KMS-11 (cell line): ENCODE results near the gene HECW1.

Experiments used
- H2AFZ ChIP-seq: fragments of 200-600 bp; sonication (generic); 2 replicates; pipeline ENCODE4 v1.6.1; 2016; ENCODE audit warnings: antibody characterized with exemption, mixed run types, low read depth
- H3K27ac ChIP-seq: fragments of 200-600 bp; sonication (generic); 2 replicates; pipeline ENCODE4 v1.6.1; 2016; ENCODE audit warnings: mild to moderate bottlenecking, mixed run types
- H3K27me3 ChIP-seq: fragments of 200-600 bp; sonication (generic); 2 replicates; pipeline ENCODE4 v1.6.1; 2017; ENCODE audit warnings: mild to moderate bottlenecking, low read depth, mixed run types, moderate library complexity; ENCODE audit not compliant: insufficient read depth
- H3K36me3 ChIP-seq: fragments of 200-600 bp; sonication (generic); 2 replicates; pipeline ENCODE4 v1.6.1; 2017; ENCODE audit warnings: mild to moderate bottlenecking, mixed run types; ENCODE audit not compliant: insufficient read depth
- H3K4me1 ChIP-seq: fragments of 200-600 bp; sonication (generic); 2 replicates; pipeline ENCODE4 v1.6.1; 2016; ENCODE audit warnings: mild to moderate bottlenecking, low read depth, mixed run types; ENCODE audit not compliant: poor library complexity, severe bottlenecking
- H3K4me2 ChIP-seq: fragments of 200-600 bp; sonication (generic); 2 replicates; pipeline ENCODE4 v1.7.0; 2016; ENCODE audit warnings: mild to moderate bottlenecking, mixed run types
- H3K4me3 ChIP-seq: fragments of 200-600 bp; sonication (generic); IDR thresholded peaks from 2 replicates; pipeline ENCODE4 v1.6.1; 2017; ENCODE audit warnings: low read depth, low read length, mixed read lengths; ENCODE audit not compliant: insufficient read depth
- H3K79me2 ChIP-seq: fragments of 200-600 bp; sonication (generic); 2 replicates; pipeline ENCODE4 v1.6.1; 2016; ENCODE audit warnings: low read depth, mixed run types; ENCODE audit not compliant: insufficient read depth
- H3K9ac ChIP-seq: fragments of 200-600 bp; sonication (generic); 2 replicates; pipeline ENCODE4 v1.6.1; 2016; ENCODE audit warnings: mild to moderate bottlenecking, mixed run types
- H4K20me1 ChIP-seq: fragments of 200-600 bp; sonication (generic); 2 replicates; pipeline ENCODE4 v1.6.1; 2016; ENCODE audit warnings: mild to moderate bottlenecking, mixed run types; ENCODE audit not compliant: insufficient read depth
- CTCF ChIP-seq: fragments of 200-600 bp; sonication (generic); conservative IDR thresholded peaks from 2 replicates; pipeline ENCODE4 v1.6.1; 2017; ENCODE audit warnings: low read depth, mild to moderate bottlenecking, antibody characterized with exemption, low read length, moderate library complexity, mixed read lengths

The HECW1 gene

GRCh38 chr7:43170571-43170970 lies 58.1 kb downstream of the HECW1 start:
- H3K4me2 ChIP-seq = no peak overlapping the region
- no peak overlapping the region for H2AFZ ChIP-seq
- H3K27ac ChIP-seq = no peak overlapping the region
- H3K79me2 ChIP-seq = no peaks in the 10 kb centered on the region
- no peak overlapping the region for H3K9ac ChIP-seq
- H4K20me1 ChIP-seq = no peaks in the 10 kb centered on the region
- no peak overlapping the region for H3K4me3 ChIP-seq
- TF ChIP-seq CTCF = no peak
- no peaks in the 10 kb centered on the region for H3K36me3 ChIP-seq
- no peaks in the 10 kb centered on the region for H3K27me3 ChIP-seq
- H3K4me1 ChIP-seq = peaks cover 9% of the 10 kb centered on the region

- Histone ChIP-seq H3K79me2 (no peaks in the 10 kb centered on the region), H3K4me3 (no peak overlapping the region), H4K20me1 (no peaks in the 10 kb centered on the region), H3K9ac (no peak overlapping the region), H3K4me1 (no peaks in the 10 kb centered on the region), H3K27me3 (no peaks in the 10 kb centered on the region), H3K27ac (no peak overlapping the region), H3K4me2 (no peak overlapping the region), H3K36me3 (no peaks in the 10 kb centered on the region), H2AFZ (no peak overlapping the region)
- no peak for TF ChIP-seq CTCF
Measured at GRCh38 chr7:43175570-43176200, 63.2 kb downstream of the HECW1 start.

DNA sequence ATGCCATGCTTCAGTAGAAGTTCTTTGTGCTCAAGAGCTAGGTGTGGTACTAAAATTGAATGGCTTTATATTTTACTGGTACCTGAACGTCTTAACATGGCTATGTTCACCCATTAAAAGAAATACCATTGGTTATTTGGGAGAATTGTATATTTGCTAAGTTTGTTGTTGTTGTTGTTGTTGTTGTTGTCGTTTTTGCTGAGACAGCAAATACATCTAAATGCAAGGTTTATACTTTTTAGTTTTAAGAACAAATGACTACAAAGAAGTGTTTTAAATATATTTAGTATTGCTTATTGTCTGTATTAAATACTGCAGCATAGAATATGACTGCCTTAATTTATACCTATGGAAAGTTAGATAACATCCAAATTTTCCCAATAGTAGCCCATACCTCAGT lies 66.9 kb downstream of the HECW1 start:
- H3K4me2 ChIP-seq = no peak overlapping the region
- H3K9ac ChIP-seq = no peak overlapping the region
- H3K4me1 ChIP-seq = no peaks in the 10 kb centered on the region
- H3K27me3 ChIP-seq = no peaks in the 10 kb centered on the region
- no peak overlapping the region for H3K27ac ChIP-seq
- no peaks in the 10 kb centered on the region for H3K36me3 ChIP-seq
- H4K20me1 ChIP-seq = no peaks in the 10 kb centered on the region
- H3K79me2 ChIP-seq = no peaks in the 10 kb centered on the region
- H3K4me3 ChIP-seq = no peak overlapping the region
- no peak for TF ChIP-seq CTCF
- H2AFZ ChIP-seq = no peak overlapping the region

GRCh38 chr7:43192806-43193460 lies 80.5 kb downstream of the HECW1 start:
- no peaks in the 10 kb centered on the region for H3K27me3 ChIP-seq
- H3K4me2 ChIP-seq = no peak overlapping the region
- H3K4me1 ChIP-seq = no peaks in the 10 kb centered on the region
- H3K27ac ChIP-seq = no peak overlapping the region
- no peaks in the 10 kb centered on the region for H3K36me3 ChIP-seq
- H3K79me2 ChIP-seq = no peaks in the 10 kb centered on the region
- no peak overlapping the region for H3K9ac ChIP-seq
- no peak overlapping the region for H3K4me3 ChIP-seq
- no peaks in the 10 kb centered on the region for H4K20me1 ChIP-seq
- TF ChIP-seq CTCF = no peak
- no peak overlapping the region for H2AFZ ChIP-seq
